ENCODE measurements around the gene RASGEF1C.
"Not testable (repeated sequence)": the region's sequence is repeated elsewhere in the genome, so short reads cannot be mapped to it uniquely, and the experiment has no call there.

RASGEF1C gene

DNA sequence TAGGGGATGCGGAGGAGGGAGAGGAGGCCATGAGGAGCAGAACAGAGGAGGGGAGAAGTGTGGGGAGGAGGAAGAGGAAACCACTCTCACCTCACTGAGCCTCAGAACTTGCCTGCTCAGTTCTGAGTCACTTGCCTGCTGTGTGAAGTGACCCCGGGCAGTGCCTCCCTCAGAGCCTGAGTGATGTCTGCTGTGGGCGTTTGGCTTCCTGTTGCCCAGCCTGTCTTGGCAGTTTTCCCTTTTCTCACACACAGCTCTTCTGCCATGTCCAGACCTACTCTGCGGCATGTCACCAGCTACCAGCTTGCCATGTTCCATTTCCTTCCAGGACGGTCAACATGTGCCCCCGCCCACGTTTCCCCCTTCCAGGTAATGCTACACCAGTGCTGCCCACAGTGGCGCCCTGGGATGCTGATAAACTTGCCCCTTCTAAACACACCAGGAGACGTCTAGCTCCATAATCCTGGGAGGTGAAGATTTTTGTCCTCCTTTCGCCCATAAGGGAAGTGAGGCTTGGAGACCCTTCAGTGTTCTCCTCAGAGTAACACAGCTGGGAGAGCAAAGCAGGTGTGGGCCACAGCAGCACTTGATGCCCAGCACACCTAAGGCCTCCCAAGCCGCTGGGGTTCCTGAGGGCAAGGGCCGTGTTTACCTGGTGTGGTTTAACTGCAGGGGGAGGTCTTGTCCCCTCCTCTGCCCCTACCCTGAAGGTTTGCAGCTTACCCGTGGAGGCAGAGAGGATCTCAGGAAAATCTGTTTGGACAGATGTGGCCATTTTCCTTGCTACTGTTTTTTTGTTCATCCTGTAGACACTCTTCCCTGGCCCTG, 73.7 kb downstream of the RASGEF1C start:
- DNase-seq: peak; percentile 10 to 28

DNA sequence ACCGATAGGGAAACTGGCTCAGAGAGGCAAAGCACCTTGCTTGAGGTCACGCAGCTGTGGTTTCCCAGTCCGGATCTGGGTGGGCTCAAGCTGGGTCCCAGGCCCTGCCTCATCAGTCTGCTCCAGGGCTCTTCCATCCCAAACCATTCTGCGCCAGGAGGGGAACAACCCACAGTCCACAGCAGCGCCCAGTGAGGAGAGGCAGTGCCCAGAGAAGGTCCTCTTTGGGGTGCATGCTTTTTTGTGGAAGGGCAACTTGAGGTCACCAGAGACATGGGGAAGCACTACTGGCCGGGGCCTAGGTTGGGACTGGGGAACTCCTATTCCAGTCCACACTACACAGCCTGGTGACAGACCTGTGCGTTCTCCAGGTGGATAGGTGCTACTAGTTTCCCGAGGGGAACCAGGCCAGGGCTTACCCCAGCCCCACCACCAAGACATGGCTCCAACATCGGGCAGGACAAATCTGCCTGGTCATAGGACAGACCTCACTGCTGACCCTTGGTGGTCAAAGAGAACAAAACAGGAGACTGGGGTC, 75.0 kb downstream of the RASGEF1C start:
- no peak for DNase-seq

DNA sequence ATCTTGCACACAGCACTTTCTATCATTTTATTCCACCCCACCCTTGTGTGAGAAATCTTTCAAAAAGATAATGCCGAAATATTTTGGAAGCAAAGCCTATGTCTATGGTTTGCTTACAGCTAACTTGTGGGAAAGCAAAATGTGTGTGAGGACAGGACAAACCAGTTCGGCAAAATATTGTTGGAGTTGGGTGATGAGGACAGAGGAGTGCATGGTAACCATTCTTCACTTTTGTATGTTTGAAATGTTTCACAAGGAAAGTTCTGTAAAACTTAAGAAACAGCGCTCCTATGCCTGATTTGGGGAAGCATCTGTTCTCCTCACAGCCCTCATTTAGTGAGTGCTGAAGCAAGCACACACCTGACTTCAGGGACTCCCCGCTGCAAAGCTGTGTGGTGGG, 75.5 kb downstream of the RASGEF1C start:
- no peak for DNase-seq

DNA sequence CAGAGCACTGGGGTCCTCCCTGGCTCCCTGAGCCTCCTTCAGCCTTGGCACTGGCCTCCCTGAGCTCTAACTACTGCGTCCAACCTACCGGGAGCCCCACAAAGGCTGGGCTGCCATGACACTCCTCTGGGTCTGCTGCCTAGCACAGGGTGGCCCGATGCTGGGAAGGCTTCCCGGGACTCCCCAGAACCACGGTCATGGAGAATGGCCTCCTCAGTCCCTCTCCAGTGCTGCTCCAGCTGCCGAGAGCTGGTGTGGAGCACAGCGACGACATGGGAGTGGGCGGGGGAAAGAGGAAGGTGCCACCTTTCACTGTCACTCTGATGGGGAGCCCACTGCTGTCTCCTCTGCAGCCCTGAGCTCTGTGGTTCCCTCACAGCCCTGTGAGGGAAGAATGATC, 76.0 kb downstream of the RASGEF1C start:
- DNase-seq: no peak

- no peak for DNase-seq
Observed at GRCh38 chr5:180130876-180131740, 77.9 kb downstream of the RASGEF1C start.

- DNase-seq: no peak
Observed at GRCh38 chr5:180130291-180130869, 78.6 kb downstream of the RASGEF1C start.

DNA sequence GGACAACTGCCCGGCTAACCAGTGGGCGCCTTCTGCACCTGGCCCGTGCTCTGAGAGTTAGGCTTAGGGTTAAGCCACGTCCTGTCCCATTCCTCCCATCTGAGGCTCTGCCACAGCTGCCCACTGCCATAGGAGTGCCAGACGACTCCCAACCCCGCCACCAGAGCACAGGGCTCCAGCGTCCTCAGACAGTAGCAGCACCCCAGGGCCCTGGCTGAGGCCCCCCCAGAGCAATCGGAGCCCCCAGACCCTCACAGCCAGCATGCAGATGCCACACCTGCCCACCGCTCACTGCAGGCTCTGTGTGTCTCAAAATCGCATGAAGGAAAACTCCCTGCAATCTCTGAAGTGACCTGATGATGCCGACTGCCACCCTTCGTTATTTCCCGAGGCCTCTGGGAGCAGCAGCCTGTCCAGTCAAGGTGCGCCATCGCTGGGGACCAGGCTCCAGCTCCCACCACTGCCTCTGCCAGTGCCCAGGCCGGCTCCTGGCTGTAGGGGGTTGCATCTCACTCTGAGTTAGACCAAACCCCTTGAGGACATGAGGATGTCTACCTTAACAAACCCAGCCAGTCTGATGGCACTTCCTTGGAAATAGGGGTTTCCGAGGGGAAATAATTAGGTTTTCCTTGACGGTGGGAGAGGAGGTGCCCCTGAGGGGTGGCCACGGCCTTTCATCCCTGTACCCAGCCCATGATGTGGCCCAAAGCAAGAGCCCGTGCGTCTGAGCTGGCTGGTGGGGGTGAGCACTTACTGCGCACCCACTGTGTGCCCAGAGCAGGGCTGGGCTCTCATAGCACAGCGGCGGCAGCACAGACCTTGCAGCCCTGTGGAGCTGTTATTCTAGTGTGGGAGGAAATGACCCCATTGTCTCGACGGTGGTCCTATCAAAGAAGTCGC, 79.5 kb downstream of the RASGEF1C start:
- DNase-seq: no peak

- no peak for DNase-seq
Observed at GRCh38 chr5:180128671-180129261, 80.2 kb downstream of the RASGEF1C start.

DNA sequence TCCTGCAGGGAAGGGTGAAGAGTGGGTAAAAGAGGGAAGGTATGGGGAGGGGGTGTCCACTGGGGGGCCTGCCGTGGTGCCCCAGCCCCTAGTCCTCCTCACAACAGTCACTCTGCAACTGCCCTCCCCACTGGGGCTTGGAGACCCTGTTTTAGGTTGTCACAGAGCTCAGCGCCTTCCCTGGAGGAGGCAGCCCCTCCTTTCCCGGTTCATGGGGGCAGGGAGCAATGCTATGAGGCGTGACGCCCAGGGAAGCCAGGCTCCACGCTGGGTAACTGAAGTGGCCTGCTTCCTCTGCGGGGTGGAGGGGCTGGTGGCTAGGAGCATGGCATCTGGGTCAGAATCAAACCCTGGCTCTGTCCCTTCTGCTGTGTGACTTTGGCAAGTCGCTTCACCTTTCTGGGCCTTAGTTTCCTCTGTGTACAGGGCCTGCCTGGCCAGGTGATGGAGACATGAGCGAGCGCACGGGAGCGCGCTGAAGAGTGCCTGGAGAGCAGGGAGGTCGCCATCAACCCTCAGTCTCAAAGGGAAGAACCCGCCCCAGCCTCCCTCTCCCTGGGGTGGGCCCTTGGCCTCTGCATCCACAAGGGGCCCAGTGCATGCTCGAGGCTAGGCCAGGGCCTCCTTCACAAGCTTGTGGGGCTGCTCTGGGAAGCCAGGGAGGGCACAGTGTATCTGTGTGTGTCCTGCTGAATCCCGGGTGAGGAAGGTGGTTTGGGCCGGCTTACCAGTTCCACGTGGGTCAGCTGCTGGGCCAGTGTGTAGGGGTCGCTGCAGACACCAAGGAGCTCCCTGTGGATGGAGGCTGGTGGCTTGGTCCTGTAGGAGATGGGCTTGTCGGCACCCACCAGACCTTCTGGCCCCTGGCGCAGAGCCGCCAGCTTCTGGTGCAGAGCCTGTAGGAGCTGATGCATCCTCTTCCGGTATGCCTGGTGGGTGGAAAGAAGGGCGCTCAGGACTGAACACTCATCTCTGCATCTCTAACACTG, 81.0 kb downstream of the RASGEF1C start:
- no peak for DNase-seq

GRCh38 chr5:180126716-180127681, 82.0 kb downstream of the RASGEF1C start:
- DNase-seq: peak; percentile 42 to 56

DNA sequence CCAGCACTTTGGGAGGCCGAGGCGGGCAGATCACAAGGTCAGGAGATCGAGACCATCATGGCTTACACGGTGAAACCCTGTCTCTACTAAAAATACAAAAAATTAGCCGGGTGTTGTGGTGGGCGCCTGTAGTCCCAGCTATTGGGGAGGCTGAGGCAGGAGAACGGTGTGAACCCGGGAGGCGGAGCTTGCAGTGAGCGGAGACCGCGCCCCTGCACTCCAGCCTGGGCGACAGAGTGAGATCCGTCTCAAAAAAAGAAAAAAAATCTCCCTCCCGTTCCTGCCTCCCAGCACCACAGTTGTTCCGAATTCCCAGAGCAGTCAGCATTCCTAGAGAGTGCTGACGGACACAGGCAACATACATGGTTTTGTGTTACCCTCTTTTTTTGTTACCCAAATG, 82.9 kb downstream of the RASGEF1C start:
- not testable (repeated sequence) for DNase-seq

DNA sequence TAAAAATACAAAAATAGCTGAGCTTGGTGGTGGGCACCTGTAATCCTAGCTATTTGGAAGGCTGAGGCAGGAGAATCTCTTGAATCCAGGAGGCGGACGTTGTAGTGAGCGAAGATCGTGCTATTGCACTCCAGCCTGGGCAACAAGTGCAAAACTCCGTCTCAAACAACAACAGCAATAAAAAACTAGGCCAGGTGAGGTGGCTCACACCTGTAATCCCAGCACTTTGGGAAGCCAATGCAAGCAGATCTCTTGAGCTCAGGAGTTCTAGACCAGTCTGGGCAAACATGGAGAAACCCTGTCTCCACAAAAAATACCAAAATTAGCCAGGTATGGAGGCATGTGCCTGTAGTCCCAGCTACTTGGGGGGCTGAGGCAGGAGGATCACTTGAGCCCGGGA, 84.3 kb downstream of the RASGEF1C start:
- not testable (repeated sequence) for DNase-seq

GRCh38 chr5:180122875-180123274, 86.1 kb downstream of the RASGEF1C start:
- DNase-seq: no peak

DNA sequence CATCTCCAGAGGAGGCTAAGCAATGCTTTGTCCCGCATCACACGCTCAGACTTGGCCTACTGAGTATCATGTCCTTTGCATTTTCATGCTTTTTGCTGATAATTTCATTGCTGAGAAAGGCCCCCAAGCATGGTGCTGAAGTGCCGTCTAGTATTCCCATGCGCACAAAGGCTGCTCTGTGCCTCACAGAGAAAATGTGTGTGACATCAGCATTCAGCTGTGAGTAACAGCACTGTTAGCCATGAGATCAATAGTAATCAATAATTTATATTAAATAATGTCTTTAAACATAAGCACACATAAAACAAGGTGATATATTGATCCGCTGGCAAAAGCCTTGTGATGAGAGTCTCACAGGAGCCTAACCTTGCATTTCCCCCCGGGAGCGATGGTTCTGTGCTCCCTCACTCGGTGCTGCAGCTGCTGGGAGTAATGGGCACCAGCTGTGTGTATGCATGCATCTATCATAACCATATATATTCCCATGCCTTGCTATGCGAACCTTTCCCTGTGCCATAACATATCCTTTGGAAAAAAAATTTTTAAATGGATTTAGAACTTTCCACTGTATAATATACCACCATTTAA, 87.1 kb downstream of the RASGEF1C start:
- no peak for DNase-seq

DNA sequence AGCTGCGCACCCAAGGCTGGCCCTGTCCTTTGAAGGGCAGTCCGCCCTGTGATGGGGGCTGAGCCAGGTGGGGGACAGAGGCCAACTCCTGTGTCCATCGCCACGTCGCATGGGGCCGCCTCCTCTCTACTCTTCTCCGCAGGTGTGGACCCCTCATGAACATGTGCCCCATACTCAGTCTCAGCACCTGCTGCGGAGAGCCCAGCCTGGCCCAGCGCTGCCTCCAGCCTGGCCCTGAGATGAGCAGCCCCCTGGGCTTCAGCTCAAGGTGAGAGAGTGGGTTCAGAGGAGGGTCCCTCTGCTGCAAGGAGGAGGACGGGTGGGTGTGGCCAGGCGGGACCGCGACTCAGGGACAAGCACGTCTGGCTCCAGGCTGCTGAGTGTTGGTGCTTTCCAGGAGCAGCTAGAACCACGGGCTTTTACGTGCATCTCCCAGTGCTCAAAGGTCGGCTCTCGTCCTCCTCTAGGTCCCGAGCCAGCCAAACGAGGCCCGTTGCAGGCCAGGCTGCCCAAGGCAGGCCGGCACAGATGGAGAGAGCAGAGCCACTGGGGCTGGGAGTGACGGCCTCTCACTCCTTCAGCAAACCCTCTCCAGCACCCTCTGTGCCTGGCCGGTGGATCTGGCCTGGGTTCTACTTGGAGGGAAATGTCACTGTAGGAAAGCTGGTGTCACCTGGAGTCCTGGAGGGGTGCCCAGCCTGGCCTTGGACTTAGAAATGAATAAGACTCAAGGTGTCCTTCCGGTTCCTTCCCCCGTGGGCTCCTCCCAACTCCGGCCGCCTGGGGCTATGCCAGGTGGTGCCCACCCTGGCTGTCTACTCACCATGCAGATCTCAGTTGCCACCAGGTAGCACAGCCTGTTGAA, 88.5 kb downstream of the RASGEF1C start:
- DNase-seq: no peak

DNA sequence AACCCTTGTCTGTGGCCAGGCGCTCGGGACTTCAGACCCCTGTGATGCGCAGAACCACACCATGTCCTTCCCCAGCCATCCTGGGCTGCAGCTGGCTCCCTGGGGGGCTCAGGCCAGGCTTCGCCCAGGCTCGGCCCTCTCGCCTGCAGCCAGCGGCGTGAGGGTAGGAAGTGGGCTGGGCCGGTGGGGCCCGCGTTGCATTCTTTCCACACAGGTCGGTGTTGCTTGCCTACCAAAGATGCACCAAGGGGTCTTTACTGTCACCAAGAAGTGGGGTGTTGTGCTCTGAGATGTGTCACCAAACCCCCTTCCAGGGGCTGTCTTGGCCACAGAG, 89.1 kb downstream of the RASGEF1C start:
- DNase-seq: no peak

DNA sequence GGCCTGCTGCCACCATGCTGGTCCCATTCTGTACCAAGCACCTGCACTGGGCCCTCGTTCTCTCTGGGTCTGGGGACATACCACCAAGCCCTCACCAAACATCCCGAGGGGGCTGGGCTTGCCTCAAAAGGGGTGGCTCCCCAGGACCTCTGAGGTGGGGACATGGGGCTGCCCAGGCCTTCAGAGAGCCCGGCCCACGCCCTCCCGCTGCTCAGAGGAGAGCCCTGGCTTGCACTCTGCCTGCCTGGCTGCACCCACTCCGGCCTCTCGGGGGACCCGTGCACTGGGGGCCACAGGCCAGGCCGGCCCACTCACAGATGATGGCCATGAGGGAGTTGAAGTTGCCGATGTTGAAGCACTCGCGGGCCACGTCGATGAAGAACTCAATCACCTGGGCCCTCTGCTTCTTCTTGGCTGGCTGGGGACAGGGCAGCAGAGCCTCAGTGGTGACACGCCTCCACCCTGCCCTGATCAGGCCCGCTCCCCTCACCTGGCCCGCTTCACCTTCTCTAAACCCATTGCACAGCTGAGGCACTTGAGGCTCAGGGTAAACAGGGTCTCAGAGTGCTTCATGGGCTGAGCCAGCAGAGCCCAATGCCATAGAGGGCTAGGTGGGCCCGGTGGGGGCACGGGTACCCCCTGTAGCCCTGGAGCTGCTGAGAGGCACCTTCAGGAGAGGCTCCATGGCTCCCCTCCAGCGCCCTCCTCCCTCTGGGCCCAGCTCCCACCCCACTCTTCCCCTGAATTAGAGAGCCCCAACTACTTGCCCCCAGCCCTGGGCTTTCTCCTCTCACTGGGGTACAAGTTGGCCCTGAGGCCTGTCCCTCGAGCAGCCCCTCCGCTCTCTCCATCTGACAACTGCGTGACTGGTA, 89.7 kb downstream of the RASGEF1C start:
- no peak for DNase-seq

All from stimulated activated CD4-positive, alpha-beta T cell treated with anti-CD3 and anti-CD28 coated beads, Interleukin-2, amount 100 ng/mL, for 48 hours (primary cell).